ENCODE data around the gene DSE.
"Not testable (repeated sequence)": the region's sequence is repeated elsewhere in the genome, so short reads cannot be mapped to it uniquely, and the experiment has no call there.

Gene DSE

DNA sequence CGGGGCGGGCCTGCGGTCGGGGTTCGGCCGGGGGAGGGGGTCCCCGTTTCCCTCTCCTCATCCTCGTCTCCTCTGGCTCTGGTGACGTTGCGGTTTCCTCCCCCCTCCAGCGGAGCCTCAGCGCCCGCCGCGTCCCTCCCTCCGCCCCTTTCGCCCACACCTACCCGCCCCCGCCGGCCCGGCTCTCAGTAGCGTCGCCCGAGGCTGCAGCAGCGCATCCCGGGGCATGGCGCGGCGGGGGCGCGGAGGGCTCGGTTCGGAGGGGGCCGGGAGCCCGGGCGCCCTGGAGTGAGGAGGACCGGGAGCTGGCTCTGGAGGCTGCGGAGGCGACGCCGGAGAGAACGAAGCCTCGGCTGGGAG, at the start of gene DSE:
Gene DSE, plus strand, starts transcription at position 188 of the 360 bp plus-strand sequence. CDS start 28,304 bp downstream, outside the sequence.
- TF ChIP-seq, protein P1, sequence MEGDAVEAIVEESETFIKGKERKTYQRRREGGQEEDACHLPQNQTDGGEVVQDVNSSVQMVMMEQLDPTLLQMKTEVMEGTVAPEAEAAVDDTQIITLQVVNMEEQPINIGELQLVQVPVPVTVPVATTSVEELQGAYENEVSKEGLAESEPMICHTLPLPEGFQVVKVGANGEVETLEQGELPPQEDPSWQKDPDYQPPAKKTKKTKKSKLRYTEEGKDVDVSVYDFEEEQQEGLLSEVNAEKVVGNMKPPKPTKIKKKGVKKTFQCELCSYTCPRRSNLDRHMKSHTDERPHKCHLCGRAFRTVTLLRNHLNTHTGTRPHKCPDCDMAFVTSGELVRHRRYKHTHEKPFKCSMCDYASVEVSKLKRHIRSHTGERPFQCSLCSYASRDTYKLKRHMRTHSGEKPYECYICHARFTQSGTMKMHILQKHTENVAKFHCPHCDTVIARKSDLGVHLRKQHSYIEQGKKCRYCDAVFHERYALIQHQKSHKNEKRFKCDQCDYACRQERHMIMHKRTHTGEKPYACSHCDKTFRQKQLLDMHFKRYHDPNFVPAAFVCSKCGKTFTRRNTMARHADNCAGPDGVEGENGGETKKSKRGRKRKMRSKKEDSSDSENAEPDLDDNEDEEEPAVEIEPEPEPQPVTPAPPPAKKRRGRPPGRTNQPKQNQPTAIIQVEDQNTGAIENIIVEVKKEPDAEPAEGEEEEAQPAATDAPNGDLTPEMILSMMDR (IDR thresholded peaks at IDR 0.05; ENCODE audit: borderline replicate concordance, insufficient read depth, low read depth, low read length), result no peak

DNA sequence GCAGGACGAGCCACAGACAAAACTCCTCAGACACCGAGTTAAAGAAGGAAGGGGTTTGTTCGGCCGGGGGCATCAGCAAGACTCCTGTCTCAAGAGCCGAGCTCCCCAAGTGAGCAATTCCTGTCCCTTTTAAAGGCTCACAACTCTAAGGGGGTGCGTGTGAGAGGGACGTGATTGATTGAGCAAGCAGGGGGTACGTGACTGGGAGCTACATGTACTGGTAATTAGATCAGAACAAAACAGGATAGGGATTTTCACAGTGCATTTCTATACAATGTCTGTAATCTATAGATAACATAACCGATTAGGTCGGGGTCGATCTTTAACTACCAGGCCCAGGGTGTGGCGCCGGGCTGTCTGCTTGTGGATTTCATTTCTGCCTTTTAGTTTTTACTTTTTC, 48.8 kb upstream of the DSE start:
- not testable (repeated sequence) for H3K4me3 ChIP-seq (ENCODE audit: low read depth, low read length)

More for the DNA sequence above, at the start of gene DSE:
- peak within 1 kb of the TSS; percentile 83 for H3K4me3 ChIP-seq (ENCODE audit: low read depth, low read length)

DNA sequence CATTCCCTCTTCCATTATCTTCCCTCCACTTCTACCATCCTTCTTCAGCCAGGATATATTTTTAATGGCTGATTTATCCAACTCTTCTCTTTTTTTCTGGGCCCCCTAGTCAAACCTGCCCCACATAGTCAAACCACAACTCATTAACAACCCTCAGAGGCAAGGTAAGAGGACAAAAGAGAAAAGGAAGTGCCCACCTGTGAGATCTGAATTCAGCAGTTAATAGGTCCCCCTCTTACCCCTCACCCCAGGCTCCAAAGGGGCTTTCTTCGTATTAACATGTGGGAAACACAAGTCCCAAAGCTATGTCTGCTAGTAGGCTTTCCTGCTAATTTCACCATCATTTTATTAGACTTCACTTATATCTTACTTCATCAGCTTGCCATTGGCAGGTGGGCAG, 46.9 kb upstream of the DSE start:
- TF ChIP-seq, protein P1 (IDR thresholded peaks at IDR 0.05; ENCODE audit: borderline replicate concordance, insufficient read depth, low read depth, low read length), result no peak

DNA sequence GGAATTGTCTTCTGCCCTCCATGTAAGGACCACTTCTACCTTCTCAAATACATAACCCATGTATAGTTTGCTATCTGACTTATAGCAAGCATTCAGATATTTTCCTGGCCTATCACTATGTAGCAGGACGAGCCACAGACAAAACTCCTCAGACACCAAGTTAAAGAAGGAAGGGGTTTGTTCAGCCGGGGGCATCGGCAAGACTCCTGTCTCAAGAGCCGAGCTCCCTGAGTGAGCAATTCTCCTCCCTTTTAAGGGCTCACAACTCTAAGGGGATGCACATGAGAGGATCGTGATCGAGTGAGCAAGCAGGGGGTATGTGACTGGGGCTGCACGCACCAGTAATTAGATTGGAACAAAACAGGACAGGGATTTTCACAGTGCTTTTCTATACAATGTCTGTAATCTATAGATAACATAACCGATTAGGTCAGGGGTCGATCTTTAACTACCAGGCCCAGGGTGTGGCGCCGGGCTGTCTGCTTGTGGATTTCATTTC, 45.1 kb upstream of the DSE start:
- not testable (repeated sequence) for H3K4me3 ChIP-seq (ENCODE audit: low read depth, low read length)

More for the DNA sequence above, 46.9 kb upstream of the DSE start:
- H3K4me3 ChIP-seq (ENCODE audit: low read depth, low read length), result no peak overlapping the region

DNA sequence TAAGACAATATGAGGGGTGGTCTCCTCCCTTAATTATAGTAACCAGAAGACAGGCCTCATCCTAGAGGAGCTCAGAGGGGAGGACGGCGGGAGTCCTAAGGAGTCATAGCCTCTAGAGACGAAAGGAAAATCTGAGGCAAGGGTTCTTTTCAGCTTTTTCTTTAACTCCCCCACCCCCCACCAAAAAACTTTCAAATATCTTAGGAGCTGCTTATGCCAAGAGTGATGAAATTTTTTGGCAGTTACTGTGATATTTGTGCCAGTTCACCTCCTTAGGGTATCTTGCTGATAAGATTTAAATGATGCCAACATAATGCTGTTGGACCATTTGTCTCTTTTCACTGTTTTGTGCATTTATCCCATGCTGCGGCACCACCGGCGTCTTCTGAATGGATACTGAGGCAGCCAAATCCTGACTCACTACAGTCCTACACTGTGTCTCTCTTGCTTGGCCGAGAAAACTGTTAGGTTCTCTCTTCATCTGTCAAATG, 44.5 kb upstream of the DSE start:
- TF ChIP-seq, protein P1 (IDR thresholded peaks at IDR 0.05; ENCODE audit: borderline replicate concordance, insufficient read depth, low read depth, low read length), result no peak
- no peak overlapping the region for H3K4me3 ChIP-seq (ENCODE audit: low read depth, low read length)

DNA sequence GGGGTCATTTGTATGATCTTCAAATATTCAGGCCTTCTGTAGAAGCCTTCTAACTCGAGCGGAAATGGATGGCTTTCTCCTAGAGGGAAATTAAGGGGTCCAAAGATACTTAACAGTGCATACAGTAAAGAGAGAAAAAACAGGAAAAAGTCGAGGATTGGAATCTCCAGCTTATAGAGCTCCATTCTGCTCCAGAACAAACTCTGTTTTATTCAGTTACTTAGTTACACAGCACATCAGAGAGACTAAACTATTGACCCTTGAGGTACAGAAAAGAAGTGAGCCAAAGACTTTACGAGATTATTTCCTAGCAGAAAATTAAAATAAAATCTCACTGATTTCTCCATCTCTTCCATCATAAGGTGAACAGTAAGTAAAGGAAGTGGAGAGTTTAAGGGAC, 43.8 kb upstream of the DSE start:
- TF ChIP-seq, protein P1 (IDR thresholded peaks at IDR 0.05; ENCODE audit: borderline replicate concordance, insufficient read depth, low read depth, low read length), result no peak
- no peak overlapping the region for H3K4me3 ChIP-seq (ENCODE audit: low read depth, low read length)

DNA sequence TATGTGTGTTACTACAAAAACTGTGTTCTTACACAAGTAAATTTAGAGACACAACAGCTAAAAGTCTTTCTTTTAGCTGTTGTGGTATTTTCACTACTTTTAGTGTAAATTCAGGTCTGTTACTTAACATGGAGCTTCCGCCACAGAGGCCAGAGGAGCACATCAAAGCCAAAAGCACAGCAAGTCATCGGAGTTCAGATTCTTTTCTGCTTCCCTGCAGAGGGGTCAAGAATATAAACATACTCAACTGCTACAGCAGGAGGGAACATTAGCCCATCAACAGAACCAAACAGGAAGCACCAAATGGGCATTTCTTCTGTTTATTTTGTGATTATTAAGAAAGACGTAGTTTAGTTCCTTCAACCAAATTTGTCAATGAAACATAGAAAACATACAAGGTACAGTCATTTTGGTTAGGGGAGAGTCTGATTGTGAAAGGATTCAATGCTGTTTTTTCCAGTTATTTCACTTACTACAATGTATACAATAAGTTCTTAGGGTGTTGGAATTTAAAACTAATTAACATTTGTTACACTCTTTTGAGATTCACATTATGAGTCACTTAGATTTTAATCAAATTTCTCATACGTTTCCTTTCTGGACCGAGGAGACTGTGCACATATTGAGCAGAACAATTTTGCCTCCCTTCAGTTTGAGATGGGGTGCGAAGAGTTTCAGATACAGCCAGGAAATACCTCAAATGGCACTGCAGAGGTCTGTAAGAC, 42.8 kb upstream of the DSE start:
- TF ChIP-seq, protein P1 (IDR thresholded peaks at IDR 0.05; ENCODE audit: borderline replicate concordance, insufficient read depth, low read depth, low read length), result no peak
- H3K4me3 ChIP-seq (ENCODE audit: low read depth, low read length), result no peak overlapping the region

DNA sequence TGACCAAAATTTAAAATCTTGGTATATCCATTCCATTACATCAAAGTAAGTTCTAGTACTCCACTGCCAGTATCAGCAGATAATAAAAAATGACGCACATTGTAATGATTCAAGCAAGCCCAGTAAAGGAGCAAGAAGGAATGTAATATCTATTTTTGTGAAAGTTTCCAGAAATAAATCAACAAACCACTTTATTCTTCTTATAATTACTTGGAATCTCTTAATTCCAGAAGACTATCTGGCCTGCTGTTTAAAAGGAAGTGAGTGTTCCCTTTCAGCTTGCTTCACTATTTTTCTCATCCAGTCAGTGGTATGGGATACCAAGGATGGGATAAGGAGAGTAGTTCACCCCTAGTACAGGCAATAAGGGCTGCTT, 42.2 kb upstream of the DSE start:
- H3K4me3 ChIP-seq (ENCODE audit: low read depth, low read length), result no peak overlapping the region
- TF ChIP-seq, protein P1 (IDR thresholded peaks at IDR 0.05; ENCODE audit: borderline replicate concordance, insufficient read depth, low read depth, low read length), result no peak

All from GM12875 (cell line).